ENCODE measurements around the gene TSPAN17.
A peak's percentile ranks its signal among the peaks of the same experiment; 100 is the strongest.

TSPAN17 gene

GRCh38 chr5:176647843-176648473, 674 bp downstream of the TSPAN17 start:
- Histone ChIP-seq H3K4me3 (ENCODE audit: low read depth, low read length, poor library complexity, severe bottlenecking) (peak overlapping the region; percentile 68), H3K9ac (ENCODE audit: low read length) (peak overlapping the region; percentile 68), H3K4me1 (ENCODE audit: insufficient read depth, low read length, severe bottlenecking) (peaks cover 18% of the 10 kb centered on the region), H4K20me1 (ENCODE audit: insufficient read depth, low read length) (no peaks in the 10 kb centered on the region), H3K27ac (ENCODE audit: low read depth, low read length, poor library complexity, severe bottlenecking) (no peak overlapping the region), H3K4me2 (ENCODE audit: low read length) (peak overlapping the region; percentile 79), H3K27me3 (ENCODE audit: insufficient read depth, low read length) (peaks cover 4% of the 10 kb centered on the region; the same call in 1 of the 2 replicates), H3K79me2 (ENCODE audit: insufficient read depth, low read length) (no peaks in the 10 kb centered on the region), H2AFZ (ENCODE audit: low read length) (no peak overlapping the region), H3F3A (ENCODE audit: insufficient read depth, low read length) (no peaks in the 10 kb centered on the region), H3K9me2 (ENCODE audit: low read depth, low read length) (no peaks in the 10 kb centered on the region), H3K36me3 (ENCODE audit: insufficient read depth, low read length) (no peaks in the 10 kb centered on the region), H3K9me3 (ENCODE audit: low read length) (no peaks in the 10 kb centered on the region)
- TF ChIP-seq CTCF (IDR thresholded peaks at IDR 0.05; ENCODE audit: low read length) (no peak), EZH2 (IDR thresholded peaks at IDR 0.05; ENCODE audit: borderline replicate concordance, low read length) (no peak)

- Histone ChIP-seq H3F3A (ENCODE audit: insufficient read depth, low read length) (no peaks in the 10 kb centered on the region), H3K4me1 (ENCODE audit: insufficient read depth, low read length, severe bottlenecking) (peaks cover 18% of the 10 kb centered on the region), H3K9me2 (ENCODE audit: low read depth, low read length) (no peaks in the 10 kb centered on the region), H2AFZ (ENCODE audit: low read length) (no peak overlapping the region), H3K4me3 (ENCODE audit: low read depth, low read length, poor library complexity, severe bottlenecking) (no peak overlapping the region), H3K36me3 (ENCODE audit: insufficient read depth, low read length) (no peaks in the 10 kb centered on the region), H3K9ac (ENCODE audit: low read length) (no peak overlapping the region), H4K20me1 (ENCODE audit: insufficient read depth, low read length) (no peaks in the 10 kb centered on the region), H3K27me3 (ENCODE audit: insufficient read depth, low read length) (peaks cover 4% of the 10 kb centered on the region; the same call in 1 of the 2 replicates), H3K4me2 (ENCODE audit: low read length) (peak overlapping the region; percentile 79), H3K79me2 (ENCODE audit: insufficient read depth, low read length) (no peaks in the 10 kb centered on the region), H3K9me3 (ENCODE audit: low read length) (no peaks in the 10 kb centered on the region), H3K27ac (ENCODE audit: low read depth, low read length, poor library complexity, severe bottlenecking) (no peak overlapping the region)
- TF ChIP-seq EZH2 (IDR thresholded peaks at IDR 0.05; ENCODE audit: borderline replicate concordance, low read length), result no peak
- no peak for TF ChIP-seq CTCF (IDR thresholded peaks at IDR 0.05; ENCODE audit: low read length)
These were observed 1.4 kb downstream of the TSPAN17 start for GRCh38 chr5:176648474-176649194.

- Histone ChIP-seq H2AFZ (ENCODE audit: low read length) (no peak overlapping the region), H3K9me2 (ENCODE audit: low read depth, low read length) (no peaks in the 10 kb centered on the region), H4K20me1 (ENCODE audit: insufficient read depth, low read length) (no peaks in the 10 kb centered on the region), H3K27me3 (ENCODE audit: insufficient read depth, low read length) (no peaks in the 10 kb centered on the region), H3K4me3 (ENCODE audit: low read depth, low read length, poor library complexity, severe bottlenecking) (no peak overlapping the region), H3K9ac (ENCODE audit: low read length) (no peak overlapping the region), H3K36me3 (ENCODE audit: insufficient read depth, low read length) (no peaks in the 10 kb centered on the region), H3F3A (ENCODE audit: insufficient read depth, low read length) (no peaks in the 10 kb centered on the region), H3K9me3 (ENCODE audit: low read length) (no peaks in the 10 kb centered on the region), H3K4me1 (ENCODE audit: insufficient read depth, low read length, severe bottlenecking) (peaks cover 18% of the 10 kb centered on the region), H3K4me2 (ENCODE audit: low read length) (no peak overlapping the region), H3K79me2 (ENCODE audit: insufficient read depth, low read length) (no peaks in the 10 kb centered on the region), H3K27ac (ENCODE audit: low read depth, low read length, poor library complexity, severe bottlenecking) (no peak overlapping the region)
- TF ChIP-seq EZH2 (IDR thresholded peaks at IDR 0.05; ENCODE audit: borderline replicate concordance, low read length) (no peak), CTCF (IDR thresholded peaks at IDR 0.05; ENCODE audit: low read length) (no peak)
These were observed 3.1 kb downstream of the TSPAN17 start for GRCh38 chr5:176650354-176650884.

All from OCI-LY1 (cell line).